Sigmoid colon (tissue), 4 donors: Measurements from ENCODE around the gene SYPL2.

ENCODE experiments used
- EP300 ChIP-seq, 4 donors: sonication (generic); formaldehyde crosslinking; IDR thresholded peaks; one replicate each; pipeline ENCODE4 v1.6.1; 2017; ENCODE audit warnings: antibody characterized with exemption in 4 of 4
- POLR2A ChIP-seq, 2 donors: fragments of 450-650 bp; IDR thresholded peaks; one replicate each; pipeline ENCODE4 v1.6.1; 2016; ENCODE audit warnings: antibody characterized with exemption in 2 of 2, mild to moderate bottlenecking in 2 of 2, moderate library complexity in 2 of 2
- POLR2AphosphoS5 ChIP-seq, 4 donors: sonication (generic); formaldehyde crosslinking; IDR thresholded peaks; one replicate each; pipeline ENCODE4 v1.6.1; 2017; ENCODE audit warnings: antibody characterized with exemption in 4 of 4
- TF ChIP-seq, protein P1 (sequence below), 4 experiments: fragments of 450-650 bp in 3 of 4; fragments of 200-600 bp in 1 of 4; IDR thresholded peaks; one replicate each; pipeline ENCODE4 v1.5.1; 2016 to 2019; ENCODE audit warnings: antibody characterized with exemption in 4 of 4, mild to moderate bottlenecking in 3 of 4, moderate library complexity in 2 of 4

DNA sequence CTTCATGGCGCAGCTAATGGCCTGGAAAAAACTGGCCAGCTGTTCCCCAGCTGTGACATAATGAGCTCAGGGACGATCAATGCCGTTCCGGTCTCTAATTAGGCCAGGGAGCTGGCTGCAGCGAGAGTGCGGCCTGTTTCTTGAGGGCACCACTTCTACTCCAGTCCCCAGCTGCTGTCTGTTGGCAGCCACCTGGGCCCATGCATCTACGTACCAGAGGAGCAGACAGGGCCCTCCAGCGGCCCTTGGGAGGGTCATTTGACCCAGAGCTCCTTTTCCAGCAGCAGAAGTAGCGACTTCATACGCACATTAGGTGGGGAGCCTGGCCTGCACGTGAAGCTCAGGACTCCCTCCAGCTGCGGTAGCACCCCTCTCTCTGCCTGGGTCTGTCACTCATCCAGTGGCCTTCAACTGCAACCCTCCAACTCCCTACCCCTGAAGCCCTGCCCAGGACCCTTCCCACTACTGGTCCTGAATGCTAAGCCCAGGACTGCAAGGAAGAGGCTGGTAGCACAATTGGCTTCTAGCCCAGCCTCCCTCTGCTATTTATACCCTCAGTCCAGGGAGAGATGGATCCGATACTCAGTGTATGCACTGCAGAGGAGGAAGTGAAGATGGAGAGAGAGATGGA is 64.2 kb downstream of the SYPL2 start:
- no peak for TF ChIP-seq POLR2AphosphoS5 (IDR thresholded peaks at IDR 0.05)
- TF ChIP-seq, protein P1, sequence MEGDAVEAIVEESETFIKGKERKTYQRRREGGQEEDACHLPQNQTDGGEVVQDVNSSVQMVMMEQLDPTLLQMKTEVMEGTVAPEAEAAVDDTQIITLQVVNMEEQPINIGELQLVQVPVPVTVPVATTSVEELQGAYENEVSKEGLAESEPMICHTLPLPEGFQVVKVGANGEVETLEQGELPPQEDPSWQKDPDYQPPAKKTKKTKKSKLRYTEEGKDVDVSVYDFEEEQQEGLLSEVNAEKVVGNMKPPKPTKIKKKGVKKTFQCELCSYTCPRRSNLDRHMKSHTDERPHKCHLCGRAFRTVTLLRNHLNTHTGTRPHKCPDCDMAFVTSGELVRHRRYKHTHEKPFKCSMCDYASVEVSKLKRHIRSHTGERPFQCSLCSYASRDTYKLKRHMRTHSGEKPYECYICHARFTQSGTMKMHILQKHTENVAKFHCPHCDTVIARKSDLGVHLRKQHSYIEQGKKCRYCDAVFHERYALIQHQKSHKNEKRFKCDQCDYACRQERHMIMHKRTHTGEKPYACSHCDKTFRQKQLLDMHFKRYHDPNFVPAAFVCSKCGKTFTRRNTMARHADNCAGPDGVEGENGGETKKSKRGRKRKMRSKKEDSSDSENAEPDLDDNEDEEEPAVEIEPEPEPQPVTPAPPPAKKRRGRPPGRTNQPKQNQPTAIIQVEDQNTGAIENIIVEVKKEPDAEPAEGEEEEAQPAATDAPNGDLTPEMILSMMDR (IDR thresholded peaks at IDR 0.05) = no peak
- TF ChIP-seq POLR2A (IDR thresholded peaks at IDR 0.05) = no peak
- no peak for TF ChIP-seq EP300 (IDR thresholded peaks at IDR 0.05)
